Thyroid gland (tissue), 4 donors: Measurements from ENCODE around the gene GBP3.

Source experiments
- CTCF ChIP-seq, 6 experiments: fragments of 200-600 bp in 3 of 6; fragments of 450-650 bp in 3 of 6; sonication (generic) in 3 of 6; IDR thresholded peaks; one replicate each; pipeline ENCODE4 v1.5.1; 2016 to 2019; ENCODE audit warnings: antibody characterized with exemption in 6 of 6, mild to moderate bottlenecking in 2 of 6, inconsistent platforms in 1 of 6, moderate library complexity in 1 of 6
- POLR2A ChIP-seq, 2 donors: fragments of 450-650 bp; IDR thresholded peaks; one replicate each; pipeline ENCODE4 v1.6.1; 2017; ENCODE audit warnings: antibody characterized with exemption in 2 of 2, mild to moderate bottlenecking in 2 of 2, moderate library complexity in 1 of 2

- TF ChIP-seq CTCF (IDR thresholded peaks at IDR 0.05) (peak in 5 of 6 experiments; percentile 24 to 70 (median 56)), POLR2A (IDR thresholded peaks at IDR 0.05) (no peak)
Observed at GRCh38 chr1:88973520-88974137, 49.0 kb downstream of the GBP3 start.
